ENCODE results near the gene MYBPH.

Gene MYBPH

GRCh38 chr1:203178083-203178482, 2.5 kb upstream of the MYBPH start:
- no peak for DNase-seq

- DNase-seq = no peak
Observed at GRCh38 chr1:203177470-203178039, 1.9 kb upstream of the MYBPH start.

- DNase-seq = no peak
Observed at GRCh38 chr1:203177036-203177405, 1.4 kb upstream of the MYBPH start.

GRCh38 chr1:203176273-203177035, 828 bp upstream of the MYBPH start:
- no peak for DNase-seq

GRCh38 chr1:203175827-203176241, 208 bp upstream of the MYBPH start:
- peak in 1 of 2 donors; percentile 40 for DNase-seq

- no peak for DNase-seq
Observed at GRCh38 chr1:203174324-203174985, 1.2 kb downstream of the MYBPH start.

GRCh38 chr1:203173566-203173965, 2.1 kb downstream of the MYBPH start:
- DNase-seq = no peak

- DNase-seq = no peak
Observed at GRCh38 chr1:203173011-203173555, 2.5 kb downstream of the MYBPH start.

- DNase-seq = peak in 1 of 2 donors; percentile 64
Observed at GRCh38 chr1:203172184-203173010, 3.2 kb downstream of the MYBPH start.

GRCh38 chr1:203171341-203172183, 4.1 kb downstream of the MYBPH start:
- no peak for DNase-seq

GRCh38 chr1:203170625-203171330, 4.8 kb downstream of the MYBPH start:
- no peak for DNase-seq

GRCh38 chr1:203169770-203170520, 5.7 kb downstream of the MYBPH start:
- no peak for DNase-seq

GRCh38 chr1:203168991-203169390, 6.6 kb downstream of the MYBPH start:
- DNase-seq = no peak

- no peak for DNase-seq
Observed at GRCh38 chr1:203168256-203168786, 7.3 kb downstream of the MYBPH start.

- DNase-seq = no peak
Observed at GRCh38 chr1:203167913-203168200, 7.8 kb downstream of the MYBPH start.

- no peak for DNase-seq
Observed at GRCh38 chr1:203167026-203167912, 8.4 kb downstream of the MYBPH start.

- no peak for DNase-seq
Observed at GRCh38 chr1:203166192-203166940, 9.3 kb downstream of the MYBPH start.

GRCh38 chr1:203165800-203166161, 9.8 kb downstream of the MYBPH start:
- no peak for DNase-seq
